Right ventricle myocardium superior (tissue), 1 donor: ENCODE data around the gene TTC23L. TPM values are rescaled to one million over a fixed set of nuclear protein-coding genes. Genes with fewer than 3 reads are reported as not detected.
A peak's percentile ranks its signal among the peaks of the same experiment; 100 is the strongest.
"Not testable (repeated sequence)": the region's sequence is repeated elsewhere in the genome, so short reads cannot be mapped to it uniquely, and the experiment has no call there.

Experiments used
- ATAC-seq: fragments of 200-7000 bp; cut with Tn5 transposase; one replicate; pipeline ENCODE4 v1.9.1; 2020; ENCODE audit warnings: mild to moderate bottlenecking; ENCODE audit not compliant: poor library complexity
- DNase-seq: peaks from one replicate; pipeline ENCODE4 v3.0.0-alpha.2; 2020
- intact Hi-C: fragments of 100-400 bp; cut with DNase I; formaldehyde crosslinking; loops from one replicate; pipeline ENCODE4 v1.11.2; 2022
- total RNA-seq: library from RNA; stranded (reverse); fragmentation: NEBNext Ultra II Directional; extraction: Animal tissue kit (Norgen Biotek cat#: 25700); gene quantifications from one replicate; pipeline ENCODE4 v1.2.1, GENCODE V29; 2021
- donor health status: DM: no; HTN: yes; CAD: no; lungs with severe emphysema.

TTC23L gene
- total RNA-seq, 1 donor from 2014 or later: not detected

GRCh38 chr5:34903260-34903659, 64.3 kb downstream of the TTC23L start:
- no peak for ATAC-seq
- intact Hi-C loops: no loop called here
- DNase-seq: no peak

- DNase-seq (no peak), ATAC-seq (no peak)
- intact Hi-C loops: no loop called here
These were observed 66.6 kb downstream of the TTC23L start for GRCh38 chr5:34905564-34905963.

DNA sequence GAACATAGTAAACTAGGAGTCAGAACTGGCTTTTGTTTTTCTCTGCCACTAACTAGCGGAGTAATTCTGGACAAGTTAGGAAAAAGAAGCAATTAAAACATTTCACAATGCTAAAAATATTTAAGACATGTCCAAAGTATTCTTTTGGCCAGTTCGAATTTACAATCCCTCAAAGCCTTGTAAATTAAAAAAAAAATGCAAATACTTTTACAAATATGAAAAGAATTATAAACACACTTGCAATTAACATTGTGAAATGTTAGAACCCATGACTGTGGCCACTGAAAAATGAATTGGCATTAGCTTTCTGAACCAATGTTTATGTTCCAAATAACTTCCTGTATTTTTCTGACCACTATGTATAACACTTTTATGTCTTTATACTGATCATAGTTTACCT, 74.1 kb downstream of the TTC23L start:
- no peak for DNase-seq
- no peak for ATAC-seq
- intact Hi-C loops: loop anchor here (10.0 kb wide), 1 partner anchor 1468 kb away; the partner anchor contains the start of gene TARS1

- intact Hi-C loops: loop anchor here (10.0 kb wide), 1 partner anchor 1470 kb away; the partner anchor contains the start of gene TARS1
- ATAC-seq (peak; percentile 5), DNase-seq (peak; percentile 50)
These were observed 75.7 kb downstream of the TTC23L start for GRCh38 chr5:34914671-34915138.

DNA sequence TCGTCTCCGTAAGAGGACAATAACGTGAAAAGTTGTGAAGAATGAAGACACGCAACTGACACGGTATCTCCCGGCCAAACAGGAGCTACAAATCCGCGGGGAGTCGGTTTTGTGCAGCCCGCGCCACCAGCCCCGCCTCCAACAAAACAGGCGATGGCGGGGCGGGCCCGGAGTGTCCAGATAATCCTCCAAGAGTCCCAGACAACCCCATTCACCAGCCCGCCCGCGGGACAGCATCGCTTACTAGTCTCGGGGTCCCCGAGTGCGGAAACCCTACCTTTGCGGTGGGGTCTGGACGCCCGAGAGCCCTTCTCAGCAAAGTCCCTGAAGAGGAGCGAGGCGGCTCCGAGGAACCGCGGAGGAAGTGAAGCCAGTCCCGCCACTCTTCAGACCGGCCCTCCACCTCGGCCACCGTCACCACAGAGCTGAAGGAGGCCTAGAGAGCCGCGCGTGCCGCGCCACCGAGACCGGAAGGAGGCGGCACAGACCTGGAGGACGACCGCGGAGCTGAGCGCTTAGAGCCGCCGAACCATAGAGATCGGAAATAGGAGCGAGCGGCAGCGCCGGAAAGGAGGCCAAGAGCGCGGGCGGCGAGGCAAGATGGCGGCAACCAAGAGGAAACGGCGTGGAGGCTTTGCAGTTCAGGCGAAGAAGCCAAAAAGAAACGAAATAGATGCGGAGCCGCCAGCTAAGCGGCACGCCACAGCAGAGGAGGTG, 76.3 kb downstream of the TTC23L start, which contains the start of the genes BRIX1 and RAD1:
Gene BRIX1, plus strand, starts transcription at position 573 of the 717 bp plus-strand sequence. Its CDS starts 28 bp downstream, at position 601.
Gene RAD1, minus strand, starts transcription at position 366 of the 717 bp plus-strand sequence. CDS start 612 bp downstream, outside the sequence.
- peak; percentile 98 for DNase-seq
- intact Hi-C loops: loop anchor here (10.0 kb wide), 1 partner anchor 1470 kb away; the partner anchor contains the start of gene TARS1

DNA sequence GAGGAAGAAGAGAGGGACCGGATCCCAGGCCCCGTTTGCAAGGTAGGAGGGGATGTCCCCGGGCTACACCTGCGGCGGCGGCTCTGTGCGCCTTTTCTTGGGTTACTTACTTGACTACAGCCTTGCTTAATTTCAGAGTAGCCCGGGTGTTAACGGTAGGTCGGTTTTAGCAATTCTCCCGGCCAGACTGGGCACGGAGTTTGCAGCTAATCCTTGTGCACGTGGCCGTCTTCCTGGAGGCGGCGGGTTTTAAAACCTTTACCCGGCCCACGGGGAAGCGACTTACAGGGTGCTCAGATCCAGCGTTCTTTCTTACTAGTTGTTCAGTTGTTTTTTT, 76.9 kb downstream of the TTC23L start:
- intact Hi-C loops: loop anchor here (10.0 kb wide), 1 partner anchor 1471 kb away; the partner anchor contains the start of gene TARS1
- no peak for DNase-seq
- peak; percentile 16 for ATAC-seq

More for the DNA sequence above, 76.3 kb downstream of the TTC23L start, which contains the start of the genes BRIX1 and RAD1:
- ATAC-seq: peak; percentile 100

- ATAC-seq (no peak), DNase-seq (no peak)
- intact Hi-C loops: loop anchor here (10.0 kb wide), 1 partner anchor 1472 kb away; the partner anchor contains the start of gene TARS1
These were observed 77.6 kb downstream of the TTC23L start for GRCh38 chr5:34916518-34916917.

- DNase-seq (no peak), ATAC-seq (no peak)
- intact Hi-C loops: loop anchor here (10.0 kb wide), 1 partner anchor 1473 kb away; the partner anchor contains the start of gene TARS1
These were observed 79.1 kb downstream of the TTC23L start for GRCh38 chr5:34918025-34918424.

GRCh38 chr5:34919077-34919476, 80.1 kb downstream of the TTC23L start:
- intact Hi-C loops: loop anchor here (10.0 kb wide), 1 partner anchor 1474 kb away; the partner anchor contains the start of gene TARS1
- ATAC-seq: no peak

GRCh38 chr5:34923256-34923655, 84.3 kb downstream of the TTC23L start:
- DNase-seq, ATAC-seq, intact Hi-C loops: not testable (repeated sequence)

More at GRCh38 chr5:34919077-34919476, 80.1 kb downstream of the TTC23L start:
- no peak for DNase-seq

- DNase-seq (no peak), ATAC-seq (no peak)
- intact Hi-C loops: no loop called here
These were observed 84.9 kb downstream of the TTC23L start for GRCh38 chr5:34923694-34924461.

DNA sequence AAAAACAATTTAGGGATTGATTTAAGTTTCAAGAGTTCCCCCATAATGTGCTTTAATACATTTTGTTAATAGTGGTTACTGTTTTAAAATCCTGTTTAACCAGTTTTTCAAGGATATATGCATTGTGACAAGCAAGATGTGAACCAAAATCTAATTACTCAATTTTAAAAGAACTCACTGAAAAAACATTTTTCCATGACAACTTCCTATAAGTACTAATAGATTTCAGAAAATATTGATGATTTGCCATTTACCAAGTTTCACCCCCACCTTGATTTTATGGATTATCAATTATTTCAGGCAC, 85.5 kb downstream of the TTC23L start:
- ATAC-seq (no peak), DNase-seq (no peak)
- intact Hi-C loops: no loop called here

DNA sequence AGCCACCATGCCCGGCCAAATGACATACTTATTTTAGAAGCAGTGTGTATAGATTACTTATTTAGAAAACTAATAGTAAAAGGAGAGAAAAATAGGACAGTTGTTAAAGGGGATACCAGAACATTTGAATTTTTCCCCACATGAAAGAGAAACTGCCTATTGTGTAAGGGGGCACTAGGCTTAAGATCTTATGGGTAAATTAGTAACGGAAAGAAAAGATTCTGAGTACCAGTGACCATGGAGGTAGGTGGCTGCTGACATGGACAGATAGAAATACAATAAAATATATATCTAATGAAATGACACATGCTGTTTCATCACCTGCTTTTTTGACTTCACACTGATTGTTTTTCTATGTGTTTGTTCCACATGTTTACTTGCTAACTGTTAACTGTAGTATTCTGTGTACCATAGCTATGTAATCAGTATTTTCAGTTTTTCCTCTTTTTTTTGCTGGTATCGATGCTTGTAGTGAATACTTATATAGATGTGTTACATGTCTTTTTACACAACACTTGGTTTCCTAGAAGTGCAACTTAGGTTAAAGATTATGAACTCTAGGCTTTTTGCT, 87.4 kb downstream of the TTC23L start:
- intact Hi-C loops: no loop called here
- DNase-seq (no peak), ATAC-seq (no peak)

GRCh38 chr5:34927785-34928184, 88.8 kb downstream of the TTC23L start:
- ATAC-seq (no peak), DNase-seq (no peak)
- intact Hi-C loops: no loop called here

DNA sequence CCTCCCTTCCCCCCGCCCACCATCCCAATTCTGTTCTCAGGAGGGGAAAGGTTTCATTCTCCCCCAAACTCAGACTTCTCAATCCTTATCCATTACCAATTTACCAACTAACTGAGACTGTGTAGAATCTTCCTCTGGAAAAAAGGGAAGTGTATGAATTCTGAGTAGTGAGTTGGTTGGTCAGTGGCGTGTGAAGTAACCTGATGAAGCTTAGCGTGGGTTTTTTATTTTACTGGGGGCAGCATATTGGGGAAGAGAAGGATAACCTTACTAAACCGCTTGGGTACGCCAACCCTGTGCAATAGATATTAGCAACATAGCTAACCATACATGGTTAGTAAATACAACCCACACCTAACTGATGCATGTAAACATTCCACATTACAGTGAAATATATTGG, 89.3 kb downstream of the TTC23L start:
- DNase-seq (no peak), ATAC-seq (no peak)
- intact Hi-C loops: no loop called here

DNA sequence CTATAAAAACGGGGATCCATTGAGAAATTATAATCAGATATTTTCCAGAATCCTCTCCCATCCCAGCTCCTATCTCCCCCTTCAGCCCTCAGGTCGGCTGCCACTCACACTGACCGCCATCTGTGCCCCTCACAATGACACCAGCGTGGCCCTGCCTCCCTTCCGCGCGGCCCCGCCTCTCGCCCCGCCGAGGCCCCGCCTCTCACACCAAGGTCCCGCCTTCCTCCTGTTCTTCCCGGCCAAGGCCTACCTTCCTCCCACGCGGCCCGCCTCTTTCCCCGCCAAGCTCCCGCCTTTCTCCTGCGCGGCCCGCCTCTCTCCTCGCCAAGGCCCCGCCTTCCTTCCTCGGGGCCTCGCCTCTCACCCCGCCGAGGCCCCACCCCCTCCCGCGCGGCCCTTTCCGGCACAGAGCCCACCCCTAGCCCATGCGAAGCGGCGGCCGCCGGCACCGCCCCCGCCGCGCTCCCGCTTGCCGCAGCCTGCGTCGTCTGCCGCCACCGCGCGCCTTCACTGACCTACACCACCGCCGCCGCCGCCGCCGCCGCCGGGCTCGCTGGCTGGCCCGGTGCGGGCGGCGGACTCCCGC, 90.3 kb downstream of the TTC23L start, which contains the start of gene DNAJC21:
Gene DNAJC21, plus strand, starts transcription at position 426 of the 586 bp plus-strand sequence. CDS start 261 bp downstream, outside the sequence.
- ATAC-seq: peak; percentile 98
- peak; percentile 99 for DNase-seq
- intact Hi-C loops: no loop called here

GRCh38 chr5:34929720-34930461, 90.9 kb downstream of the TTC23L start:
- peak; percentile 82 for ATAC-seq
- DNase-seq: peak; percentile 95
- intact Hi-C loops: no loop called here

GRCh38 chr5:34930462-34930844, 91.5 kb downstream of the TTC23L start:
- intact Hi-C loops: no loop called here
- ATAC-seq (no peak), DNase-seq (no peak)
